Neural cell (in vitro differentiated cells): ENCODE data around the gene CHAF1B. TPM values are rescaled to one million over a fixed set of nuclear protein-coding genes. Genes with fewer than 3 reads are reported as not detected.

Experiments
- H2AFZ ChIP-seq: fragments of 200-600, 300-800 bp; sonication (generic), shearing (Covaris generic); 2 replicates; pipeline ENCODE4 v1.6.0; 2014; ENCODE audit warnings: low read depth, mild to moderate bottlenecking, antibody characterized with exemption, low read length, moderate library complexity
- H3F3A ChIP-seq: fragments of 200-600 bp; shearing (Covaris generic); 2 replicates; pipeline ENCODE4 v1.6.1; 2016; ENCODE audit warnings: mild to moderate bottlenecking, moderate library complexity, mixed read lengths, antibody characterized with exemption, low read length; ENCODE audit not compliant: insufficient read depth, poor library complexity, severe bottlenecking
- H3K27ac ChIP-seq: fragments of 200-600, 300-800 bp; sonication (generic), shearing (Covaris generic); 2 replicates; pipeline ENCODE4 v1.5.1; 2014; ENCODE audit warnings: mild to moderate bottlenecking, low read length, moderate library complexity
- H3K27me3 ChIP-seq: fragments of 300-800, 200-600 bp; sonication (generic), shearing (Covaris generic); 2 replicates; pipeline ENCODE4 v1.6.0; 2014; ENCODE audit warnings: mild to moderate bottlenecking, low read depth, low read length, moderate library complexity; ENCODE audit not compliant: insufficient read depth
- H3K36me3 ChIP-seq: fragments of 300-800, 200-600 bp; sonication (generic), shearing (Covaris generic); 2 replicates; pipeline ENCODE4 v1.5.1; 2014; ENCODE audit warnings: mild to moderate bottlenecking, antibody characterized with exemption, low read length, moderate library complexity; ENCODE audit not compliant: insufficient read depth
- H3K4me2 ChIP-seq: fragments of 300-800, 200-600 bp; sonication (generic), shearing (Covaris generic); 2 replicates; pipeline ENCODE4 v1.6.0; 2014; ENCODE audit warnings: mild to moderate bottlenecking, low read length
- H3K4me3 ChIP-seq: fragments of 300-800, 200-600 bp; sonication (generic), shearing (Covaris generic); 2 replicates; pipeline ENCODE4 v1.5.1; 2014; ENCODE audit warnings: mild to moderate bottlenecking, low read length, moderate library complexity
- H3K79me2 ChIP-seq: fragments of 200-600 bp; shearing (Covaris generic); replicated peaks from 2 replicates; pipeline ENCODE4 v1.6.0; 2014; ENCODE audit warnings: mild to moderate bottlenecking, low read length, moderate library complexity; ENCODE audit not compliant: insufficient read depth
- H3K9ac ChIP-seq: fragments of 300-800, 200-600 bp; sonication (generic), shearing (Covaris generic); 2 replicates; pipeline ENCODE4 v1.6.1; 2016; ENCODE audit warnings: mild to moderate bottlenecking, low read length, mixed read lengths
- H3K9me2 ChIP-seq: fragments of 200-600 bp; shearing (Covaris generic); 2 replicates; pipeline ENCODE4 v1.6.1; 2016; ENCODE audit warnings: mild to moderate bottlenecking, low read length, mixed read lengths; ENCODE audit not compliant: insufficient read depth
- H3K9me3 ChIP-seq: fragments of 200-600, 300-800 bp; sonication (generic), shearing (Covaris generic); 2 replicates; pipeline ENCODE4 v1.6.1; 2016; ENCODE audit warnings: mild to moderate bottlenecking, mixed run types, low read length, moderate library complexity, mixed read lengths
- H4K20me1 ChIP-seq: fragments of 200-600 bp; shearing (Covaris generic); 2 replicates; pipeline ENCODE4 v1.6.1; 2016; ENCODE audit warnings: mild to moderate bottlenecking, mixed run types; ENCODE audit not compliant: insufficient read depth
- CTCF ChIP-seq: fragments of 450-650 bp; IDR thresholded peaks from 2 replicates; pipeline ENCODE4 v1.5.1; 2014; ENCODE audit warnings: antibody characterized with exemption, mild to moderate bottlenecking, moderate library complexity; ENCODE audit not compliant: poor library complexity, severe bottlenecking
- EP300 ChIP-seq: fragments of 450-650 bp; conservative IDR thresholded peaks from 2 replicates; pipeline ENCODE4 v1.6.1; 2014; ENCODE audit warnings: antibody characterized with exemption, mild to moderate bottlenecking, moderate library complexity; ENCODE audit not compliant: poor library complexity, severe bottlenecking
- EZH2 ChIP-seq: fragments of 200-600, 300-800 bp; shearing (Covaris generic), sonication (generic); IDR thresholded peaks from 2 replicates; pipeline ENCODE4 v1.6.1; 2014; ENCODE audit warnings: antibody characterized with exemption, low read length, borderline replicate concordance, mild to moderate bottlenecking; ENCODE audit not compliant: insufficient read depth, poor library complexity, severe bottlenecking
- MXI1 ChIP-seq: fragments of 450-650 bp; conservative IDR thresholded peaks from 2 replicates; pipeline ENCODE4 v1.6.1; 2014; ENCODE audit warnings: antibody characterized with exemption, mild to moderate bottlenecking; ENCODE audit not compliant: poor library complexity, severe bottlenecking
- POLR2AphosphoS5 ChIP-seq: IDR thresholded peaks from 2 replicates; pipeline ENCODE4 v1.6.1; 2012
- RAD21 ChIP-seq: fragments of 450-650 bp; conservative IDR thresholded peaks from 2 replicates; pipeline ENCODE4 v1.6.1; 2014; ENCODE audit warnings: antibody characterized with exemption, mild to moderate bottlenecking, moderate library complexity
- REST ChIP-seq: IDR thresholded peaks from 2 replicates; pipeline ENCODE4 v1.6.1; 2012; ENCODE audit warnings: borderline replicate concordance
- SMC3 ChIP-seq: fragments of 450-650 bp; conservative IDR thresholded peaks from 2 replicates; pipeline ENCODE4 v1.6.1; 2014; ENCODE audit warnings: antibody characterized with exemption, mild to moderate bottlenecking, moderate library complexity; ENCODE audit not compliant: poor library complexity
- TAF1 ChIP-seq: IDR thresholded peaks from 2 replicates; pipeline ENCODE4 v1.6.1; 2012; ENCODE audit warnings: low read depth
- polyA plus RNA-seq: library from polyadenylated mRNA; depleted of rRNA; stranded (reverse); fragments of >200 nt; gene quantifications from 2 replicates; pipeline ENCODE4 v1.2.3, GENCODE V29; 2014

CHAF1B gene
- polyA plus RNA-seq, 1 donor from 2014 or later: 0.72 TPM

GRCh38 chr21:36434144-36434543 lies 49.0 kb downstream of the CHAF1B start:
- no peaks in the 10 kb centered on the region for H4K20me1 ChIP-seq
- no peaks in the 10 kb centered on the region for H3K9me2 ChIP-seq
- H3K9me3 ChIP-seq: no peaks in the 10 kb centered on the region
- H3K27ac ChIP-seq: no peak overlapping the region
- no peaks in the 10 kb centered on the region for H3F3A ChIP-seq
- H3K36me3 ChIP-seq: no peaks in the 10 kb centered on the region
- no peak overlapping the region for H2AFZ ChIP-seq
- TF ChIP-seq REST (no peak), EZH2 (no peak), MXI1 (no peak), CTCF (no peak), RAD21 (no peak), EP300 (no peak), TAF1 (no peak)
- H3K27me3 ChIP-seq: no peaks in the 10 kb centered on the region
- no peak overlapping the region for H3K9ac ChIP-seq
- no peak overlapping the region for H3K4me3 ChIP-seq
- H3K4me2 ChIP-seq: no peak overlapping the region
- H3K79me2 ChIP-seq: no peaks in the 10 kb centered on the region

- no peak overlapping the region for H3K9ac ChIP-seq
These were observed 51.9 kb downstream of the CHAF1B start for GRCh38 chr21:36436829-36437744.

More at GRCh38 chr21:36436829-36437744, 51.9 kb downstream of the CHAF1B start:
- Histone ChIP-seq H3K79me2 (no peaks in the 10 kb centered on the region), H3K27ac (no peak overlapping the region), H2AFZ (no peak overlapping the region), H3F3A (no peaks in the 10 kb centered on the region), H3K36me3 (no peaks in the 10 kb centered on the region), H3K9me2 (no peaks in the 10 kb centered on the region), H4K20me1 (no peaks in the 10 kb centered on the region), H3K9me3 (no peaks in the 10 kb centered on the region), H3K27me3 (no peaks in the 10 kb centered on the region), H3K4me2 (no peak overlapping the region), H3K4me3 (no peak overlapping the region)
- TF ChIP-seq POLR2AphosphoS5: no peak
- TF ChIP-seq EZH2: no peak
- no peak for TF ChIP-seq CTCF
- no peak for TF ChIP-seq SMC3
- no peak for TF ChIP-seq MXI1
- no peak for TF ChIP-seq REST
- no peak for TF ChIP-seq EP300
- no peak for TF ChIP-seq TAF1
- no peak for TF ChIP-seq RAD21
